ENCODE data around the gene SPINK4.

The SPINK4 gene

GRCh38 chr9:33294670-33295432 lies 54.9 kb downstream of the SPINK4 start:
- DNase-seq = no peak

- DNase-seq = no peak
These were observed 55.6 kb downstream of the SPINK4 start for GRCh38 chr9:33295571-33295970.

- no peak for DNase-seq
These were observed 57.5 kb downstream of the SPINK4 start for GRCh38 chr9:33297432-33297831.
